H1 (cell line): Measurements from ENCODE around the gene ATP2A3. TPM values are rescaled to one million over a fixed set of nuclear protein-coding genes. Genes with fewer than 3 reads are reported as not detected.
A peak's percentile ranks its signal among the peaks of the same experiment; 100 is the strongest.

Experiments
- CTCF ChIA-PET: fragments of 300-600 bp; sonication (Branson Sonifier 250); formaldehyde crosslinking; loops from one replicate; lab custom pipeline; 2021; ENCODE audit not compliant: partially characterized antibody; lab: Charles Lee
- POLR2A ChIA-PET: fragments of 300-600 bp; sonication (Branson Sonifier 250); formaldehyde crosslinking; loops from one replicate; lab custom pipeline; 2021; ENCODE audit warnings: inconsistent platforms; ENCODE audit not compliant: partially characterized antibody; lab: Charles Lee
- DNase-seq, 2 experiments: peaks; one replicate each; pipeline versions ENCODE4 v3.0.0 to v3.0.0-alpha.2; 2010 to 2022; ENCODE audit warnings: low spot score in 2 of 2, low read depth in 1 of 2, mixed read lengths in 1 of 2
- FAIRE-seq: peaks from 2 replicates; lab custom pipeline; 2011; peaks lifted over from hg19 to GRCh38; lab: Jason Lieb, UNC
- H2AFZ ChIP-seq: 2 replicates; pipeline ENCODE4 v1.8.1; 2012; ENCODE audit warnings: low read length, inconsistent platforms
- H2AK5ac ChIP-seq: 2 replicates; pipeline ENCODE4 v1.6.1; 2013; ENCODE audit warnings: low read depth, low read length
- H2BK120ac ChIP-seq: replicated peaks from 2 replicates; pipeline ENCODE3; 2013; ENCODE audit warnings: low read depth, low read length, inconsistent platforms
- H2BK12ac ChIP-seq: 2 replicates; pipeline ENCODE4 v1.6.1; 2013; ENCODE audit warnings: low read depth, low read length
- H2BK15ac ChIP-seq: 2 replicates; pipeline ENCODE4 v1.6.1; 2013; ENCODE audit warnings: low read length
- H2BK20ac ChIP-seq: 2 replicates; pipeline ENCODE4 v1.6.1; 2013; ENCODE audit warnings: low read length
- H2BK5ac ChIP-seq: 2 replicates; pipeline ENCODE4 v1.6.1; 2013; ENCODE audit warnings: low read depth, low read length
- H3K14ac ChIP-seq: 2 replicates; pipeline ENCODE4 v1.6.1; 2013; ENCODE audit warnings: inconsistent platforms; ENCODE audit not compliant: insufficient read length
- H3K18ac ChIP-seq: 2 replicates; pipeline ENCODE4 v1.6.1; 2013; ENCODE audit warnings: low read length; ENCODE audit errors: extremely low read depth
- H3K23ac ChIP-seq: 2 replicates; pipeline ENCODE4 v1.6.1; 2013; ENCODE audit warnings: inconsistent platforms; ENCODE audit not compliant: insufficient read length
- H3K23me2 ChIP-seq: 2 replicates; pipeline ENCODE4 v1.6.1; 2013; ENCODE audit warnings: low read depth, low read length
- H3K27ac ChIP-seq: 2 replicates; pipeline ENCODE4 v1.6.1; 2011; ENCODE audit warnings: low read depth, low read length, inconsistent platforms
- H3K27me3 ChIP-seq, 4 experiments: replicated peaks in 1 of 4; 1 replicate in 1 of 4; 2 replicates in 3 of 4; pipeline versions ENCODE4 v1.6.1 to v1.8.1; 2011 to 2013; ENCODE audit warnings: low read length in 3 of 4, mild to moderate bottlenecking in 3 of 4, inconsistent platforms in 2 of 4, mixed read lengths in 2 of 4, moderate library complexity in 1 of 4; ENCODE audit not compliant: control insufficient read depth in 3 of 4, insufficient read depth in 3 of 4; ENCODE audit errors: extremely low read depth in 1 of 4
- H3K36me3 ChIP-seq, 4 experiments: 2 replicates each; pipeline versions ENCODE4 v1.6.1 to v1.8.1; 2011 to 2013; ENCODE audit warnings: mild to moderate bottlenecking in 4 of 4, low read length in 3 of 4, moderate library complexity in 2 of 4, control low read depth in 1 of 4, inconsistent platforms in 1 of 4; ENCODE audit not compliant: insufficient read depth in 4 of 4, control insufficient read depth in 2 of 4
- H3K4ac ChIP-seq: replicated peaks from 2 replicates; pipeline ENCODE3; 2013; ENCODE audit warnings: low read length, low read depth, mixed read lengths, inconsistent platforms; ENCODE audit not compliant: insufficient read length
- H3K4me1 ChIP-seq, 4 experiments: replicated peaks in 1 of 4; 1 replicate in 1 of 4; 2 replicates in 3 of 4; pipeline versions ENCODE4 v1.6.1 to v1.8.1; 2011 to 2013; ENCODE audit warnings: low read length in 3 of 4, inconsistent platforms in 2 of 4, mixed read lengths in 1 of 4; ENCODE audit not compliant: insufficient read depth in 4 of 4, control insufficient read depth in 3 of 4
- H3K4me2 ChIP-seq, 2 experiments: 2 replicates each; pipeline versions ENCODE4 v1.6.1 to v1.8.1; 2011 to 2013; ENCODE audit warnings: low read depth in 2 of 2, low read length in 2 of 2, control low read depth in 1 of 2, inconsistent platforms in 1 of 2, mild to moderate bottlenecking in 1 of 2; ENCODE audit not compliant: insufficient read depth in 1 of 2
- H3K4me3 ChIP-seq, 4 experiments: fragments of 200-600, 300-600 bp in 1 of 4; sonication (generic), shearing (Covaris generic), sonication (Bioruptor Twin) in 1 of 4; 2 replicates each; pipeline versions ENCODE4 v1.5.1 to v1.8.1; 2011 to 2016; ENCODE audit warnings: low read length in 4 of 4, low read depth in 3 of 4, control low read depth in 2 of 4, inconsistent platforms in 2 of 4, mild to moderate bottlenecking in 2 of 4, mixed read lengths in 1 of 4, moderate library complexity in 1 of 4; ENCODE audit not compliant: insufficient read depth in 2 of 4; ENCODE audit errors: extremely low read depth in 1 of 4
- H3K56ac ChIP-seq: replicated peaks from 2 replicates; pipeline ENCODE3; 2013; ENCODE audit warnings: low read depth, mild to moderate bottlenecking, mixed read lengths, low read length, inconsistent platforms; ENCODE audit not compliant: insufficient read length
- H3K79me1 ChIP-seq: 2 replicates; pipeline ENCODE4 v1.6.1; 2013; ENCODE audit warnings: low read depth, low read length, control low read depth
- H3K79me2 ChIP-seq, 2 experiments: 2 replicates each; pipeline versions ENCODE4 v1.6.1 to v1.8.1; 2012 to 2013; ENCODE audit warnings: low read length in 2 of 2, mild to moderate bottlenecking in 2 of 2, inconsistent platforms in 1 of 2; ENCODE audit not compliant: insufficient read depth in 2 of 2, control insufficient read depth in 1 of 2
- H3K9ac ChIP-seq, 4 experiments: replicated peaks in 1 of 4; 1 replicate in 1 of 4; 2 replicates in 3 of 4; pipeline versions ENCODE4 v1.6.1 to v1.8.1; 2011 to 2013; ENCODE audit warnings: low read depth in 3 of 4, low read length in 3 of 4, control low read depth in 2 of 4, mild to moderate bottlenecking in 2 of 4, moderate library complexity in 2 of 4, inconsistent platforms in 1 of 4; ENCODE audit errors: extremely low read depth in 1 of 4
- H3K9me3 ChIP-seq, 2 experiments: 2 replicates each; pipeline versions ENCODE4 v1.6.1 to v1.8.1; 2012 to 2013; ENCODE audit warnings: mild to moderate bottlenecking in 2 of 2, moderate library complexity in 2 of 2, control low read depth in 1 of 2, inconsistent platforms in 1 of 2, low read depth in 1 of 2, low read length in 1 of 2, mixed read lengths in 1 of 2; ENCODE audit not compliant: insufficient read depth in 2 of 2
- H4K20me1 ChIP-seq, 2 experiments: replicated peaks in 1 of 2; 2 replicates each; pipeline versions ENCODE3 to v1.8.1; 2011 to 2013; ENCODE audit warnings: inconsistent platforms in 2 of 2, low read length in 2 of 2, mild to moderate bottlenecking in 1 of 2; ENCODE audit not compliant: insufficient read depth in 2 of 2, control insufficient read depth in 1 of 2
- H4K5ac ChIP-seq: 2 replicates; pipeline ENCODE4 v1.6.1; 2013; ENCODE audit warnings: low read length, low read depth, mixed read lengths, inconsistent platforms; ENCODE audit not compliant: insufficient read length
- H4K8ac ChIP-seq: 2 replicates; pipeline ENCODE4 v1.8.0; 2013; ENCODE audit warnings: mild to moderate bottlenecking, moderate library complexity, low read length, inconsistent platforms; ENCODE audit not compliant: insufficient read depth; ENCODE audit errors: extremely low read depth
- H4K91ac ChIP-seq: replicated peaks from 2 replicates; pipeline ENCODE3; 2013; ENCODE audit warnings: low read length, mixed read lengths, inconsistent platforms; ENCODE audit not compliant: insufficient read length
- BACH1 ChIP-seq: IDR thresholded peaks from 2 replicates; pipeline ENCODE4 v1.6.1; 2012; ENCODE audit warnings: low read length, improper control_type of control experiment
- BRCA1 ChIP-seq: IDR thresholded peaks from 2 replicates; pipeline ENCODE4 v1.6.1; 2012; ENCODE audit warnings: low read depth, low read length, improper control_type of control experiment
- EGR1 ChIP-seq: IDR thresholded peaks from 2 replicates; pipeline ENCODE4 v1.6.1; 2011; ENCODE audit warnings: low read depth, low read length, borderline replicate concordance
- HDAC2 ChIP-seq, 2 experiments: fragments of 300-600 bp in 1 of 2; sonication (generic) in 1 of 2; IDR thresholded peaks; 2 replicates each; pipeline ENCODE4 v1.6.1; 2011 to 2012; ENCODE audit warnings: low read depth in 2 of 2, low read length in 2 of 2, mild to moderate bottlenecking in 2 of 2, moderate library complexity in 2 of 2, borderline replicate concordance in 1 of 2, inconsistent platforms in 1 of 2
- HDAC6 ChIP-seq: IDR thresholded peaks from one replicate; pipeline ENCODE4 v1.7.1; 2012; ENCODE audit warnings: low read depth, mild to moderate bottlenecking, inconsistent platforms, low read length, moderate library complexity
- KDM1A ChIP-seq: fragments of 200-600, 300-600 bp; sonication (generic); IDR thresholded peaks from 2 replicates; pipeline ENCODE4 v1.7.1; 2016; ENCODE audit warnings: mild to moderate bottlenecking, low read length, borderline replicate concordance
- MAFK ChIP-seq: IDR thresholded peaks from 2 replicates; pipeline ENCODE4 v1.6.1; 2012; ENCODE audit warnings: low read depth, mild to moderate bottlenecking, improper control_type of control experiment, low read length
- MAX ChIP-seq: IDR thresholded peaks from 2 replicates; pipeline ENCODE4 v1.6.1; 2012; ENCODE audit warnings: inconsistent platforms
- NANOG ChIP-seq: IDR thresholded peaks from 2 replicates; pipeline ENCODE4 v1.6.1; 2011; ENCODE audit warnings: low read length, low read depth, mild to moderate bottlenecking, inconsistent platforms; ENCODE audit not compliant: insufficient read depth, poor library complexity, severe bottlenecking
- POLR2A ChIP-seq, 2 experiments: IDR thresholded peaks; 1 replicate in 1 of 2; 2 replicates in 1 of 2; pipeline ENCODE4 v1.6.1; 2011; ENCODE audit warnings: low read depth in 2 of 2, low read length in 2 of 2, mild to moderate bottlenecking in 2 of 2; ENCODE audit errors: control extremely low read depth in 1 of 2
- SAP30 ChIP-seq: fragments of 300-600 bp; sonication (generic); IDR thresholded peaks from 2 replicates; pipeline ENCODE4 v1.7.1; 2012; ENCODE audit warnings: low read length, moderate library complexity, mild to moderate bottlenecking, inconsistent platforms; ENCODE audit not compliant: insufficient read depth, insufficient replicate concordance
- SIX5 ChIP-seq: IDR thresholded peaks from 2 replicates; pipeline ENCODE4 v1.6.1; 2011; ENCODE audit warnings: mild to moderate bottlenecking, low read depth, low read length
- SRF ChIP-seq: IDR thresholded peaks from 2 replicates; pipeline ENCODE4 v1.6.1; 2011; ENCODE audit warnings: mild to moderate bottlenecking, low read depth, low read length, moderate library complexity
- WGBS, 2 experiments: shearing (Covaris generic) in 1 of 2; methylation state at CpG; one replicate each; pipeline versions ENCODE4 v1.1.6 to v1.1.7; 2013 to 2015; ENCODE audit warnings: low lambda C conversion rate in 2 of 2, mixed read lengths in 2 of 2, inconsistent platforms in 1 of 2, low coverage in 1 of 2, missing lambda C conversion rate in 1 of 2; ENCODE audit not compliant: insufficient replicate concordance in 2 of 2, insufficient coverage in 1 of 2, insufficient read length in 1 of 2; ENCODE audit errors: extremely low coverage in 1 of 2, missing lambda C conversion rate in 1 of 2; 5-methylcytosine and 5-hydroxymethylcytosine counted together
- polyA plus RNA-seq, 7 experiments: library from polyadenylated mRNA; depleted of rRNA in 3 of 7; stranded (reverse) in 5 of 7; unstranded in 2 of 7; fragments of >200 nt in 5 of 7; fragments of 200-250 nt in 2 of 7; gene quantifications; 1 replicate in 5 of 7; 2 replicates in 1 of 7; 4 replicates in 1 of 7; pipeline versions ENCODE4 v1.2.1 to v1.2.3, GENCODE V29; 2011 to 2013; ENCODE audit warnings: missing spikeins in 2 of 7, mixed read lengths in 2 of 7
- total RNA-seq: library from RNA; stranded (reverse); fragmentation: NEBNext Ultra II Directional; extraction: Animal tissue kit (Norgen Biotek cat#: 25700); gene quantifications from 2 replicates; pipeline ENCODE4 v1.2.1, GENCODE V29; 2021

Gene ATP2A3
- total and polyA plus RNA-seq, 2 of the 8 experiments (the other 6 are each of a cell fraction or from before 2014, with no cell fraction given), result 18.4 to 32.5 TPM

GRCh38 chr17:3903881-3904290 is 60.4 kb downstream of the ATP2A3 start:
- H4K20me1 ChIP-seq, result no peaks in the 10 kb centered on the region
- H3K4ac ChIP-seq, result peak overlapping the region; percentile 27
- H3K56ac ChIP-seq, result no peak overlapping the region
- 0 out of 8 replicates have a peak, but pooled peaks cover 0 to 2% (median 0%) of the 10 kb centered on the region in 4 experiments for H3K36me3 ChIP-seq
- peak overlapping the region; percentile 96; the same call in 1 of the 2 replicates for H2BK5ac ChIP-seq
- H3K18ac ChIP-seq, result peak overlapping the region; percentile 98
- H3K4me2 ChIP-seq, result peak overlapping the region; percentile 18 to 60; a peak in 3 of 4 replicates
- H3K23ac ChIP-seq, result no peak overlapping the region
- peak overlapping the region; percentile 90 for H2BK20ac ChIP-seq
- peak overlapping the region; percentile 70 for H2BK120ac ChIP-seq
- H4K91ac ChIP-seq, result peak overlapping the region; percentile 38
- peak overlapping the region; percentile 65; the same call in 1 of the 2 replicates for H2AK5ac ChIP-seq
- no peak overlapping the region for H3K14ac ChIP-seq
- H2AFZ ChIP-seq, result no peak overlapping the region
- ChIA-PET POLR2A (interaction anchor here (0.9 to 3.8 kb wide), 6 partner anchors 10 to 61 kb away, joined by 3 to 22 read pairs (median 4); partner anchors contain the start of genes CAMKK1 and NCBP3), CTCF (interaction anchor here (0.9 to 13.2 kb wide), 7 partner anchors 9 to 144 kb away, joined by 3 to 131 read pairs (median 17); partner anchors contain the start of genes CAMKK1 and NCBP3)
- H3K23me2 ChIP-seq, result peaks cover 5% of the 10 kb centered on the region; the same call in 1 of the 2 replicates
- H4K5ac ChIP-seq, result peak overlapping the region; percentile 6
- no peak overlapping the region for H2BK15ac ChIP-seq
- no peaks in the 10 kb centered on the region for H3K79me2 ChIP-seq
- peaks cover 0 to 31% (median 25%) of the 10 kb centered on the region in 4 experiments; a peak in 6 of 7 replicates for H3K4me1 ChIP-seq
- 76% methylated on average over 9 of the region's 21 CpGs; no CpG with 5 or more reads in 1 of the 2 experiments for WGBS, 2 experiments
- H3K4me3 ChIP-seq, result no peak overlapping the region
- H3K27ac ChIP-seq, result no peak overlapping the region
- peak overlapping the region; percentile 39 for H4K8ac ChIP-seq
- no peaks in the 10 kb centered on the region for H3K79me1 ChIP-seq
- H2BK12ac ChIP-seq, result peak overlapping the region; percentile 96; the same call in 1 of the 2 replicates
- no peak overlapping the region for H3K9ac ChIP-seq
- H3K27me3 ChIP-seq, result no peaks in the 10 kb centered on the region
- H3K9me3 ChIP-seq, result no peaks in the 10 kb centered on the region
- no peak for FAIRE-seq
- no peak for DNase-seq
- TF ChIP-seq SRF (no peak), MAX (no peak), MAFK (no peak), EGR1 (no peak), BRCA1 (no peak), KDM1A (no peak), SIX5 (no peak), NANOG (no peak), BACH1 (no peak), HDAC6 (no peak), SAP30 (no peak), HDAC2 (IDR thresholded peaks at IDR 0.05; ENCODE audit: borderline replicate concordance in 1 of 2, low read depth in 2 of 2, low read length in 2 of 2) (no peak), POLR2A (IDR thresholded peaks at IDR 0.05; ENCODE audit: control extremely low read depth in 1 of 2, low read depth in 2 of 2, low read length in 2 of 2) (no peak)
